ENCODE data around the gene NEUROG3.
"Not testable (repeated sequence)": the region's sequence is repeated elsewhere in the genome, so short reads cannot be mapped to it uniquely, and the experiment has no call there.

The NEUROG3 gene

GRCh38 chr10:69571618-69572158 is 1.5 kb downstream of the NEUROG3 start:
- DNase-seq, result peak in 1 of 3 experiments; percentile 28

- DNase-seq, result no peak
Observed at GRCh38 chr10:69570050-69570816, 3.0 kb downstream of the NEUROG3 start.

GRCh38 chr10:69569396-69569934 is 3.8 kb downstream of the NEUROG3 start:
- DNase-seq, result no peak

- DNase-seq, result no peak
Observed at GRCh38 chr10:69568472-69569395, 4.5 kb downstream of the NEUROG3 start.

- no peak for DNase-seq
Observed at GRCh38 chr10:69567920-69568319, 5.3 kb downstream of the NEUROG3 start.

- DNase-seq, result no peak
Observed at GRCh38 chr10:69562731-69563254, 10.4 kb downstream of the NEUROG3 start.

GRCh38 chr10:69559525-69559924 is 13.7 kb downstream of the NEUROG3 start:
- no peak for DNase-seq

- DNase-seq, result no peak
Observed at GRCh38 chr10:69558559-69558958, 14.7 kb downstream of the NEUROG3 start.

- peak in 2 of 3 experiments; percentile 10 to 15 for DNase-seq
Observed at GRCh38 chr10:69554611-69555010, 18.6 kb downstream of the NEUROG3 start.

- no peak for DNase-seq
Observed at GRCh38 chr10:69553328-69553727, 19.9 kb downstream of the NEUROG3 start.

GRCh38 chr10:69552268-69552667 is 21.0 kb downstream of the NEUROG3 start:
- no peak for DNase-seq

GRCh38 chr10:69549959-69550358 is 23.3 kb downstream of the NEUROG3 start:
- DNase-seq, result peak in 1 of 3 experiments; percentile 1

GRCh38 chr10:69541463-69541862 is 31.8 kb downstream of the NEUROG3 start:
- no peak for DNase-seq

- DNase-seq, result no peak
Observed at GRCh38 chr10:69538461-69538860, 34.8 kb downstream of the NEUROG3 start.

- no peak for DNase-seq
Observed at GRCh38 chr10:69537449-69537848, 35.8 kb downstream of the NEUROG3 start.

GRCh38 chr10:69536521-69536920 is 36.7 kb downstream of the NEUROG3 start:
- not testable (repeated sequence) for DNase-seq

GRCh38 chr10:69533658-69534057 is 39.6 kb downstream of the NEUROG3 start:
- no peak for DNase-seq

GRCh38 chr10:69527961-69528360 is 45.3 kb downstream of the NEUROG3 start:
- no peak for DNase-seq

All from NCI-H1417 (cell line).